NCI-H226 (cell line): ENCODE results near the gene ATG7.
"Not testable (repeated sequence)": the region's sequence is repeated elsewhere in the genome, so short reads cannot be mapped to it uniquely, and the experiment has no call there.

Experiments used
- DNase-seq: peaks from one replicate; pipeline ENCODE4 v3.0.0-alpha.2; 2015

The ATG7 gene

GRCh38 chr3:11304175-11304574, 32.0 kb downstream of the ATG7 start:
- DNase-seq: no peak

- DNase-seq: no peak
Observed at GRCh38 chr3:11305509-11305908, 33.3 kb downstream of the ATG7 start.

- peak; percentile 74 for DNase-seq
Observed at GRCh38 chr3:11306817-11307589, 34.8 kb downstream of the ATG7 start.

GRCh38 chr3:11307830-11308432, 35.7 kb downstream of the ATG7 start:
- no peak for DNase-seq

- no peak for DNase-seq
Observed at GRCh38 chr3:11310258-11310657, 38.1 kb downstream of the ATG7 start.

GRCh38 chr3:11312166-11312565, 40.0 kb downstream of the ATG7 start:
- DNase-seq: no peak

- DNase-seq: no peak
Observed at GRCh38 chr3:11317300-11317699, 45.1 kb downstream of the ATG7 start.

- DNase-seq: no peak
Observed at GRCh38 chr3:11322931-11323330, 50.7 kb downstream of the ATG7 start.

- DNase-seq: no peak
Observed at GRCh38 chr3:11323813-11324212, 51.6 kb downstream of the ATG7 start.

- no peak for DNase-seq
Observed at GRCh38 chr3:11327619-11328018, 55.4 kb downstream of the ATG7 start.

GRCh38 chr3:11328196-11328945, 56.2 kb downstream of the ATG7 start:
- DNase-seq: no peak

GRCh38 chr3:11329777-11330176, 57.6 kb downstream of the ATG7 start:
- DNase-seq: no peak

- DNase-seq: no peak
Observed at GRCh38 chr3:11331101-11331500, 58.9 kb downstream of the ATG7 start.

GRCh38 chr3:11335056-11335608, 62.9 kb downstream of the ATG7 start:
- DNase-seq: peak; percentile 35

- no peak for DNase-seq
Observed at GRCh38 chr3:11339541-11339940, 67.3 kb downstream of the ATG7 start.

- peak; percentile 7 for DNase-seq
Observed at GRCh38 chr3:11346416-11346815, 74.2 kb downstream of the ATG7 start.

- DNase-seq: not testable (repeated sequence)
Observed at GRCh38 chr3:11348877-11349276, 76.7 kb downstream of the ATG7 start.

GRCh38 chr3:11349446-11349845, 77.2 kb downstream of the ATG7 start:
- no peak for DNase-seq

GRCh38 chr3:11350374-11350773, 78.2 kb downstream of the ATG7 start:
- DNase-seq: no peak

- DNase-seq: no peak
Observed at GRCh38 chr3:11351451-11351850, 79.3 kb downstream of the ATG7 start.

- no peak for DNase-seq
Observed at GRCh38 chr3:11356269-11356668, 84.1 kb downstream of the ATG7 start.

- DNase-seq: no peak
Observed at GRCh38 chr3:11362600-11362999, 90.4 kb downstream of the ATG7 start.

- no peak for DNase-seq
Observed at GRCh38 chr3:11363715-11364114, 91.5 kb downstream of the ATG7 start.

GRCh38 chr3:11364181-11364580, 92.0 kb downstream of the ATG7 start:
- DNase-seq: no peak
